ENCODE measurements around the gene OGFRL1.
A peak's percentile ranks its signal among the peaks of the same experiment; 100 is the strongest.

The OGFRL1 gene

DNA sequence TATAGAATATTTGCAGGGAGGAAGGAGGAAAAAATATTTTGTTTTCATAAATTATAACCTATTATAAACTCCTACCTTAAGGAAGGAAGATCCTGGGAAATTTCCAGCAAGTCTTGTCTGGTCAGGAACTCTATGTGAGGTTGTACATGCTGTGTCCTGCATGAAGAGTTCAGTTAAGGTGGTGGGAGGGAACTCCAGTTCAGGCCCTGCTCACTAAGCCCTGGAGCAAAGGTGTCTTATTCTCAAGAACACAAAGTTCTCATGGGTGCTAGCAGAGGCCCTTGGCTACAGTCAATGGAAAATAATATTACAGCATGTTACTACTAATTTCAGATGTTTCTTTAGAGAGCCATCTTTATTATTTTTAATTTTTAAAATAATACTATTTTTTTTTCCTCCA, 3.8 kb upstream of the OGFRL1 start:
- TF ChIP-seq CTCF (IDR thresholded peaks at IDR 0.05; ENCODE audit: control insufficient read depth, insufficient read depth, low read depth, low read length, missing control alignments) = no peak
- no peak for DNase-seq (ENCODE audit: low read depth)
- H3K4me3 ChIP-seq (ENCODE audit: control insufficient read depth, low read depth, low read length) = no peak overlapping the region

GRCh38 chr6:71287038-71287437, 1.6 kb upstream of the OGFRL1 start:
- TF ChIP-seq CTCF (IDR thresholded peaks at IDR 0.05; ENCODE audit: control insufficient read depth, insufficient read depth, low read depth, low read length, missing control alignments) = no peak
- H3K4me3 ChIP-seq (ENCODE audit: control insufficient read depth, low read depth, low read length) = no peak overlapping the region
- no peak for DNase-seq (ENCODE audit: low read depth)

DNA sequence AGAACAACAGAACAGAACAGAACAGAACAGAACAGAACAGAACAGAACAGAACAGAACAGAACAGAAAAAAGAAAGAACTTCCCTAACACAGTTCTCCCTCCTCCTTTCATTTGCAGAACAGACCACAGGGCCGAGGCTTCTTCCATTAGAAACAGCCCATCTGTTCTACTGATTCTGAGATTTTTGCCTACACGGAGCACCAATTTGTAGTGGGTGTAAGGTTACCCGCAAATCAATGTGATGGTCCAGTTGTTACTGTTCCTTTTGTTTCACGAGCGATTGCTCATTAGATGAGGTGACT, 734 bp upstream of the OGFRL1 start:
- no peak for DNase-seq (ENCODE audit: low read depth)
- no peak for TF ChIP-seq CTCF (IDR thresholded peaks at IDR 0.05; ENCODE audit: control insufficient read depth, insufficient read depth, low read depth, low read length, missing control alignments)
- H3K4me3 ChIP-seq (ENCODE audit: control insufficient read depth, low read depth, low read length) = peak overlapping the region; percentile 70

DNA sequence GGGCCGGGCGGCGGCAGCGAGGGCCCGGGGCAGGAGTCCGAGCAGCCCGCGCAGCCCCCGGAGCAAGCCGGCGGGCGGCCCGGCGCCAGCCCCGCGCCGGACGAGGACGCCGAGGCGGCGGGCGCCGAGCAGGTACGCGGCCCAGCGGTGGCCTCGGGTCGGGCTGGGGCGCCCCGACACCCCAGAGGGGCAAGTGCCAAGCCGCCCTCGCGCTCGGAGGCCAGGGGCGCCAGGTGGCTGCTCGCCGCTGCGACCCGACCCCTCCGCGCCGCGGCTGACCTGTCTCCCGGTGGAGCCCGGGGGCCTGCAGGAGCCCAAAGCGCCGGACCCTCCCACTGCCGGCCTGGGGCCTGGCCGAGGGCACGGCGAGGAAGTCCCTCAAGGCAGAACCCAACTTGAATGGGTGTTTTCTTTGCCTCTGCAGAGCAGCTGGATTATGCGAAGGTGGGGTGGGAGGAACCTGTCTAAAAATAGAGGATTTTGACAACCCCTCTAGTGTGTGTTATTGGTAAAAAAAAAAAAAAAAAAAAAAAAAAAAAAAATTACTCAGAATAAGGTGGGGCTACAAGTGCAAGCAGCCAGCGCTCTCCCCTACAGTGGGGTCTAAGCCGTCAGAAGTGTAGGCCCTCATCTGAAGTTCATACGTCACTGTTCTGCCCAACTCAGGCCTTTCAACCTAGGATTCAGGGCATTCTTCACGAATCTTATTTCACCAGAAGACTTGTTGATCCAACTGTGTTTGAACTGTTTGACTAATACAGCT, 609 bp downstream of the OGFRL1 start:
- no peak for TF ChIP-seq CTCF (IDR thresholded peaks at IDR 0.05; ENCODE audit: control insufficient read depth, insufficient read depth, low read depth, low read length, missing control alignments)
- peak overlapping the region; percentile 64 for H3K4me3 ChIP-seq (ENCODE audit: control insufficient read depth, low read depth, low read length)
- no peak for DNase-seq (ENCODE audit: low read depth)

GRCh38 chr6:71289802-71290175, 1.2 kb downstream of the OGFRL1 start:
- DNase-seq (ENCODE audit: low read depth) = no peak
- peak overlapping the region; percentile 64 for H3K4me3 ChIP-seq (ENCODE audit: control insufficient read depth, low read depth, low read length)
- TF ChIP-seq CTCF (IDR thresholded peaks at IDR 0.05; ENCODE audit: control insufficient read depth, insufficient read depth, low read depth, low read length, missing control alignments) = no peak

DNA sequence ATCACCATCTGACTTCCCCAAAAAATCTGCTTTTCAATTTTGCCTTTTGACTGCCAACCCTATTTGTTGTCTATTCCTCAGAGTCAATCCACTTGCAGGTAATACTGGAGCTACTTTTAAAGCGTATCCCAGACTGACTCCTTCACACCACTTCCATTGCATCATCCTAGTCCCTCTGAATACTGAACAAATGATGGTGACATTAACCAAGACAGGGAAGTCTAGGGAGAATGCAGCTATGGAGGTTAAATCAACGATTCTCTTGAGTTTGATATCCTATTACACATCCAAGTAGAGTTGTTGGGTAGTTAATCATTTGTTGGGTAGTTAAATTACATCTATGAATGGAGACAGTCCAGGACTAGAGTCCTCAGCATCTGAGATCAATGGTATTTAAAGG, 2.0 kb downstream of the OGFRL1 start:
- no peak for TF ChIP-seq CTCF (IDR thresholded peaks at IDR 0.05; ENCODE audit: control insufficient read depth, insufficient read depth, low read depth, low read length, missing control alignments)
- H3K4me3 ChIP-seq (ENCODE audit: control insufficient read depth, low read depth, low read length) = no peak overlapping the region
- DNase-seq (ENCODE audit: low read depth) = no peak

- no peak for DNase-seq (ENCODE audit: low read depth)
- no peak overlapping the region for H3K4me3 ChIP-seq (ENCODE audit: control insufficient read depth, low read depth, low read length)
- TF ChIP-seq CTCF (IDR thresholded peaks at IDR 0.05; ENCODE audit: control insufficient read depth, insufficient read depth, low read depth, low read length, missing control alignments) = no peak
These were observed 3.4 kb downstream of the OGFRL1 start for GRCh38 chr6:71292001-71292400.

Measured in AG09309 (cell line).